ENCODE results near the gene PYHIN1.

Gene PYHIN1

DNA sequence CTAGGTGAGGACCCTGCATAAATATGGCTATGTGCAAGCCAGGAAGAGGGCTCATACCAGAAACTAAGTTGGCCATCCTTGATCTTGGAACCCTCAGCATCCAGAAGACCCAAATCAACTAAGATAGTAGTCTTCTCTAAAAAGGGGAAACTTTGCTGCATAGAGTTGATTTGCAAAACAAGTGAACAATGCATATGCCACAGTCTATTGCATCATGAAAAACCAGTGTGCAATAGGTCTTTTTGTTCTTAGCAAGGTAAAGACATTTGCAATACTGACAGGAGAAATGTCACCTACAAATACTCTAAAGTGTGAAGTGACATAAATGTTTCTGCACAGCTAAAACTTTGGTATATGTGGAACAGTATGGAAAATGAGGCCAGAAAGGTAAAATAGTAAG, 76.4 kb downstream of the PYHIN1 start:
- Histone ChIP-seq H3K9ac (ENCODE audit: low read depth, low read length, poor library complexity, severe bottlenecking) (peak overlapping the region; percentile 99), H3F3A (ENCODE audit: low read depth) (peaks cover 6% of the 10 kb centered on the region; the same call in 1 of the 2 replicates), H2AFZ (ENCODE audit: low read length) (peak overlapping the region; percentile 15; the same call in 1 of the 2 replicates), H3K9me3 (ENCODE audit: insufficient read depth, low read depth, low read length) (no peaks in the 10 kb centered on the region), H4K20me1 (ENCODE audit: insufficient read depth, low read length, poor library complexity, severe bottlenecking) (peaks cover 12% of the 10 kb centered on the region), H3K36me3 (ENCODE audit: insufficient read depth, low read length) (no peaks in the 10 kb centered on the region), H3K79me2 (ENCODE audit: insufficient read depth, low read length) (peaks cover 31% of the 10 kb centered on the region), H3K4me2 (ENCODE audit: low read depth, low read length, poor library complexity, severe bottlenecking) (peak overlapping the region; percentile 88), H3K4me1 (ENCODE audit: insufficient read depth, low read length, poor library complexity, severe bottlenecking) (peaks cover 38% of the 10 kb centered on the region), H3K27me3 (ENCODE audit: insufficient read depth, low read length, poor library complexity, severe bottlenecking) (peaks cover 5% of the 10 kb centered on the region), H3K9me2 (replicated peaks; ENCODE audit: low read depth, low read length) (no peaks in the 10 kb centered on the region), H3K4me3 (ENCODE audit: low read length, poor library complexity, severe bottlenecking) (no peak overlapping the region)
- no peak for TF ChIP-seq EZH2phosphoT487 (IDR thresholded peaks at IDR 0.05; ENCODE audit: borderline replicate concordance)
- TF ChIP-seq, protein P1, sequence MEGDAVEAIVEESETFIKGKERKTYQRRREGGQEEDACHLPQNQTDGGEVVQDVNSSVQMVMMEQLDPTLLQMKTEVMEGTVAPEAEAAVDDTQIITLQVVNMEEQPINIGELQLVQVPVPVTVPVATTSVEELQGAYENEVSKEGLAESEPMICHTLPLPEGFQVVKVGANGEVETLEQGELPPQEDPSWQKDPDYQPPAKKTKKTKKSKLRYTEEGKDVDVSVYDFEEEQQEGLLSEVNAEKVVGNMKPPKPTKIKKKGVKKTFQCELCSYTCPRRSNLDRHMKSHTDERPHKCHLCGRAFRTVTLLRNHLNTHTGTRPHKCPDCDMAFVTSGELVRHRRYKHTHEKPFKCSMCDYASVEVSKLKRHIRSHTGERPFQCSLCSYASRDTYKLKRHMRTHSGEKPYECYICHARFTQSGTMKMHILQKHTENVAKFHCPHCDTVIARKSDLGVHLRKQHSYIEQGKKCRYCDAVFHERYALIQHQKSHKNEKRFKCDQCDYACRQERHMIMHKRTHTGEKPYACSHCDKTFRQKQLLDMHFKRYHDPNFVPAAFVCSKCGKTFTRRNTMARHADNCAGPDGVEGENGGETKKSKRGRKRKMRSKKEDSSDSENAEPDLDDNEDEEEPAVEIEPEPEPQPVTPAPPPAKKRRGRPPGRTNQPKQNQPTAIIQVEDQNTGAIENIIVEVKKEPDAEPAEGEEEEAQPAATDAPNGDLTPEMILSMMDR (conservative IDR thresholded peaks at IDR 0.05; ENCODE audit: low read length) = no peak

- H3K79me2 ChIP-seq (ENCODE audit: insufficient read depth, low read length) = peaks cover 41% of the 10 kb centered on the region
- TF ChIP-seq, protein P1 (conservative IDR thresholded peaks at IDR 0.05; ENCODE audit: low read length) = no peak
- TF ChIP-seq EZH2phosphoT487 (IDR thresholded peaks at IDR 0.05; ENCODE audit: borderline replicate concordance) = no peak
- no peaks in the 10 kb centered on the region for H3K36me3 ChIP-seq (ENCODE audit: insufficient read depth, low read length)
- no peaks in the 10 kb centered on the region for H3K9me2 ChIP-seq (replicated peaks; ENCODE audit: low read depth, low read length)
- peaks cover 44% of the 10 kb centered on the region for H3K4me1 ChIP-seq (ENCODE audit: insufficient read depth, low read length, poor library complexity, severe bottlenecking)
- H3K9ac ChIP-seq (ENCODE audit: low read depth, low read length, poor library complexity, severe bottlenecking) = peak overlapping the region; percentile 99
- peaks cover 5% of the 10 kb centered on the region for H3K27me3 ChIP-seq (ENCODE audit: insufficient read depth, low read length, poor library complexity, severe bottlenecking)
- peak overlapping the region; percentile 88 for H3K4me2 ChIP-seq (ENCODE audit: low read depth, low read length, poor library complexity, severe bottlenecking)
- H4K20me1 ChIP-seq (ENCODE audit: insufficient read depth, low read length, poor library complexity, severe bottlenecking) = peaks cover 21% of the 10 kb centered on the region
- peak overlapping the region; percentile 93 for H3K4me3 ChIP-seq (ENCODE audit: low read length, poor library complexity, severe bottlenecking)
- H3K9me3 ChIP-seq (ENCODE audit: insufficient read depth, low read depth, low read length) = no peaks in the 10 kb centered on the region
- peaks cover 6% of the 10 kb centered on the region; the same call in 1 of the 2 replicates for H3F3A ChIP-seq (ENCODE audit: low read depth)
- no peak overlapping the region for H2AFZ ChIP-seq (ENCODE audit: low read length)
Observed at GRCh38 chr1:159008744-159009188, 77.4 kb downstream of the PYHIN1 start.

GRCh38 chr1:159009287-159009686, 77.9 kb downstream of the PYHIN1 start:
- peak overlapping the region; percentile 93 for H3K4me3 ChIP-seq (ENCODE audit: low read length, poor library complexity, severe bottlenecking)
- peak overlapping the region; percentile 88 for H3K4me2 ChIP-seq (ENCODE audit: low read depth, low read length, poor library complexity, severe bottlenecking)
- no peak overlapping the region; the same call in 1 of the 2 replicates for H2AFZ ChIP-seq (ENCODE audit: low read length)

More at GRCh38 chr1:159009287-159009686, 77.9 kb downstream of the PYHIN1 start:
- H3K4me1 ChIP-seq (ENCODE audit: insufficient read depth, low read length, poor library complexity, severe bottlenecking) = peaks cover 49% of the 10 kb centered on the region
- 0 out of 2 replicates have a peak, but pooled peaks cover under 1% of the 10 kb centered on the region for H3K36me3 ChIP-seq (ENCODE audit: insufficient read depth, low read length)
- no peaks in the 10 kb centered on the region for H3K9me2 ChIP-seq (replicated peaks; ENCODE audit: low read depth, low read length)
- H3K27me3 ChIP-seq (ENCODE audit: insufficient read depth, low read length, poor library complexity, severe bottlenecking) = peaks cover 5% of the 10 kb centered on the region
- H3K9ac ChIP-seq (ENCODE audit: low read depth, low read length, poor library complexity, severe bottlenecking) = peak overlapping the region; percentile 99
- H3F3A ChIP-seq (ENCODE audit: low read depth) = peaks cover 6% of the 10 kb centered on the region; the same call in 1 of the 2 replicates
- H3K79me2 ChIP-seq (ENCODE audit: insufficient read depth, low read length) = peaks cover 46% of the 10 kb centered on the region
- no peak for TF ChIP-seq EZH2phosphoT487 (IDR thresholded peaks at IDR 0.05; ENCODE audit: borderline replicate concordance)
- TF ChIP-seq, protein P1 (conservative IDR thresholded peaks at IDR 0.05; ENCODE audit: low read length) = no peak
- H3K9me3 ChIP-seq (ENCODE audit: insufficient read depth, low read depth, low read length) = no peaks in the 10 kb centered on the region
- H4K20me1 ChIP-seq (ENCODE audit: insufficient read depth, low read length, poor library complexity, severe bottlenecking) = peaks cover 26% of the 10 kb centered on the region

Data from Loucy (cell line).